Inflammatory macrophage treated with lipopolysaccharide for 4 hours (primary cell): ENCODE data around the gene ADGRL3.
"Not testable (repeated sequence)": the region's sequence is repeated elsewhere in the genome, so short reads cannot be mapped to it uniquely, and the experiment has no call there.

ENCODE experiments used
- DNase-seq: peaks from one replicate; pipeline ENCODE4 v3.0.0-alpha.2; 2020

ADGRL3 gene

DNA sequence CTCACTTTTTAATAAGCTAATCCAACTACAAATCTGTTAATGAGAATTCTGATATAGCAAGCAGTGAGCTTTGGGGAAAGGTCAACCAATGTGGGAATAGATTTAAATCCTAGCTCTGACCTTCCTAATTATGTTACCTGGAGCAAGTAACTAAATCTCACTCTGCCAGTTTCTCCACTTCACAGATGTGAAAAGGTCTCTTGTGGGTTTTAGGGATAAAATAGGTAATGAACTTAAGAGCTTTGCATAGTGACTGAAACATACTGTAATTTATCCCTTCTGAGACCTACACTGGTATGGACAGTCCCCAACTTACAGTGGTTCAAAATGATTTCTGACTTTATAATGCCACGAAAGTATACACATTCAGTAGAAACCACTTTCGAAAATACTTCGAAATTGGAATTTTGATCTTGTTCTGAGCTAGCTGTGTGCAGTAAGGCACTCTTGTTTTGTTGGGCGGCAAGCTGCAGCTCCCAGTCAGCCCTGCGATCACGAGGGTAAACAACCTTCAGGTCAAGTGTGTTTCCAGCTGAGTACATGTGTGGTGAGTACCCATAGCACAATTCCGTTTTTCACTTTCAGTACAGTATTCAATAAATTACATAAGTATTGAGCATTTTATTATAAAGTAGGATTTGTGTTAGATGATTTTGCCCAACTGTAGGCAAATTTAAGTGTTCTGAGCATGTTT lies 93.7 kb downstream of the ADGRL3 start:
- no peak for DNase-seq

DNA sequence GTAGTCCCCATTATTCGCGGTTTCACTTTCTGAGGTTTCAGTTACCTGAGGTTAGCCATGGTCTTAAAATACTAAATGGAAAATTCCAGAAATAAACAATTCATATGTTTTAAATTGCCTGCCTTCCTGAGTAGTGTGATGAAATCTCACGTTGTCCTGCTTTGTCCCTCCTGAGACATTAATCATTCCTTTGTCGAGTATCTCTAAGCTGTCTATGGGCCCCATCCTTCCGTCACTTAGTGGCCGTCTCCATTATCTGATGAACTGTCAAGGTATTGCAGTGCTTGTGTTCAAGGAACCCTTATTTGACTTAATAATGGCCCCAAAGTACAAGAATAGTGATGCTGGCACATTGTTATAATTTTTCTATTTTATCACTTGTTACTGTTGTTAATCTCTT lies 94.8 kb downstream of the ADGRL3 start:
- no peak for DNase-seq

DNA sequence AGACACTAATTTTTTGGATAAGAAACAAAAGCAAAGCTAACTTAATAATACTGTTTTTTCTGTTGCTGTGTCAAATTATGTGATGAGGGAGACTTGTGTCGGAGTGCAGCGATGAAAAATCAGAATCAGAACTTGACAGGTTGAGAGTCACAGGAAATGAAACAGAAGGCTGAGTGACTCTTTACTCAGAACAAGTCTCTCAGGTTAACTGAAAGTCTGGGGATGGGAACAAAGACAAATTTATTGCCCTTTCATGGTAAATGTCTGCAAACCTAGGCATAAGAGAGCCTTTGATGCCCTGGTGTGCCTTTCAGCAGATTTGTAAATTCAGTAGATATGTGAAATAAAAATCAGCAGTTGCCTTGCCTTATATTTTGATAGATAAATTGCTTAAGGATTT lies 96.0 kb downstream of the ADGRL3 start:
- DNase-seq = no peak

DNA sequence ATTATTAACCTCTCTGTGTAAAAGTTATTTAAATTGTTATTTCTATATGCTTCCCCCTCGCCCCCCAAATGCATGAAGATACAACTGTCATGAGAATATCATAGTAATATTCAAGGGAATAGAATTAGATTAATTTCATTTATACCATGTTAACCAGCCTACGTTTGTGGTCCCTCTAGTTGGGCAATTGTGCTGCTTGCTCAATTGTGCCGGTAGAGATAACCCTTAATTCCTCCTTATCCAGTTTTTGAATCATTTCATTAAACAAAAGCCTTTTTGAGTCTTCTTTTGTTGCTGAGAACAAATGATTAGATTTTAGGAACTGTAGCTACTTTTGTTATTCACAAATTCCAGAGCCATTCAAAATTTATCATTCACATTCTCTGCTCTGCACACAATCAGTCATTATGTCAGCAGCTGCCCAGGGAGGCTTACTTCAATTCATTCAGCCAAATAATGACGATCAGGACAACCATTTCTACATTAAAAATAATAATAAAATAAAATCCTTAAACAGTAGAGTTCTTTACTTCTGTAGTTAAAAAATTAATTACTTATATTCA lies 98.1 kb downstream of the ADGRL3 start:
- no peak for DNase-seq

DNA sequence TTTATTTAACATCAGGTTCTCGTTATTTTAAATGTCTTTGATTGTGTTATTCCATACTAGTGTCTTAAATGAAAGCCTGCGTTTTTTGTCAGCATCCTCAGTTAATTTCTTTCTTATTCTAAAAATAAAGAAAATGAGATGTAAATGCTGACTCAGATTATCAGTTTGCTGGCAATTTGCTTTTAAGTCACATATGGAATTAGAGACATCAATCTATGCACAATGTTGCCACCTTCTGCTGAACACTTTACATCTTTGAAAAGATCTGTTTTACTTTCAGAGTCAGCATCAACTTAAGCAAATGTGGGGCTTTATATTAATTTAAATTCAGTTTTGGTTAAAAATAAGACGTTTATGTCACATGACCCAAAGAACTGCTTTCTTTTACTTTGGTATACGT lies 99.2 kb downstream of the ADGRL3 start:
- DNase-seq = no peak

DNA sequence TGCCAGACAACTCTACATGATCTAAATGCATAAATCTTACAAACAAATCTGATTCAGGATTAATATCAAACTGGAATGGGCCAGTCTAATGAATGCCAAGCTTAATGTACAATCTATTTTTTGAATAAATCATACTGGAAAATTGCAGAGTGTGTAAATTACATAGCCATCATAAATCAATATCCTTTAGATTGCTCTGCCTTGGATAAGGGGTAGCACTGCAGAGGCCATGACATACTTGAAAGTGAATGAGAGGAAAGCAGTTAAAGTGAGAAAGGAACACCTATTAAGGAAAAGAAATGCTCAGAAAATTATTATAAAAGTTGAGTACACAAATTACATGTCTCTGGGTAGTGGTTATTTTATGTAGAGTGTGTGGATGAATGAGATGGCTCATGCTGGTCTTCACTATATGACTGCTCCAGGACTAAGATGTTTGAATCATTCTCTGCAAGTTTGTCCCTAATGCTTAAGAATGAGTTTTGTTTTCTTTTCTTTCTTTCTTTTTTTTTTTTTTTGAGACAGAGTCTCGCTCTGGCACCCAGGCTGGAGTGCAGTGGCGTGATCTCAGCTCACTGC lies 100.2 kb downstream of the ADGRL3 start:
- DNase-seq = no peak

DNA sequence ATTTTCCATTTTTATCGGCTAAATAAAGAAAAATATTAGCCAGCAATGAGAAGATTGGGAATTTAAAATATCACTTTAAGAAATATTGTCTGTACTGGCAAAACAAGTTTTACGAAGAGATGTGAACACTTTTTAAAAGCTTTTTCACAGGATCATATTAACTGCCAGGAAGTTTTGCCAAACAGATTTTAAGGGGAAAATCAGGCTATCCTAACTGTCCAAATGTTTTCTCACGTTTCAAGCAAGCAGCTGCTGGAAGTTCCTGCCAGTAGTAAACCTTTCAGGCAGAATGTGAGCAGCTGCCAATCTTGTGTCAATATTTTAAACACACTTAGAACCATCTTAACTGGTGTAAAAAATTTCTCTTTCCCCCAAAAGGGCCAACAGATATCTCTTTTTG lies 101.1 kb downstream of the ADGRL3 start:
- no peak for DNase-seq

DNA sequence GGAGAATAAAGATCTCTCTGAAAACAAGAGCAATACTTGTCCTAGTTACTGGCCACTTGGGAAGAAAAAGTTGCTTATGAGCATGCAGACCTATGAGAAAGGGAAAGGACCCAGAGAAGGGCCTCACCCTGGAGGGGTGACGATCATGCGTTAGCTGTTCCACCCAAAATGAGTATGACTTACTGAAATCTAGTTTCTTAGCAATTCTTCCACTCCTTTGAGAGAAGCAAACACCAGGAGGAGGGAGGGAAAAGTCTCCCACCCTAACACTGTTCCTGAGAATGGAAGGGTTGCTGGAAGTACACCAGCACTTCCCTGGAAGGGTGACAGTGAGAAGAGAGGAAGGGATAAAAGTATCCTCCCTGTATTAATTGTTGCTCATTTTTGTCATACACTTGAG lies 107.9 kb downstream of the ADGRL3 start:
- DNase-seq = no peak

DNA sequence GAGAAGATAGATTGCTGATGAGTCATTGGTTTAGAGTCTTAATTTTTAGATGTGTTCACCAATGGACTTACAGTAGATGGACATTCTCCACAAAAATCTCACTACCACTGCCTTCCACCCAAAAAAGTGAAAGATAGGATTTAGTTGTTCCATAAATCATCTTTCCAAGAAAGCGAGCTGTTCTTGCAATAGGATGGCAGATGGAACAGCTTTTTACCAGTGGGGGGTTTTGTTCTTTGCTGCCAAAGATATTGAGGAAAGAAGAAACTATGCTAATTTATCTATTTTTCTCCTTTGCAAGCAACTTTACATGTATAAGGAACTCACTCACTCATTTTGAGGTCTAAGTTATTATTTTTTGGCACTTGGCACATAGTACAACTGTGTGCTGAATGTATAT lies 109.5 kb downstream of the ADGRL3 start:
- DNase-seq = no peak

DNA sequence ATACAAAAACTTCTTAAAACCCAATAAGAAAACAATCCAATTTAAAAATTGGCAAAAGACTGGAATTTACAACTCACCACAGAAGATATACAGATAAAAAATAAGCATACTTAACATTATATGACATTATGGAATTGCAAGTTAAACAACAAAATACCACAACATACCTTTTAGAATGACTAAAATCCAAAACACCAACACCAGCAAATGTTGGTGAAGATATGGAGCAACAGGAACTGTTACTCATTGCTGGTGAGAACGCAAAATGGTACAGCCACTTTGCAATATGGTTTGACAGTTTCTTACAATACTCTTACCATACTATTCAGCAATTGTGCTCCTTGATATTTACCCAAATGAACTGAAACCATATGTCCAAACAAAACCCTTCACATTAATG lies 112.4 kb downstream of the ADGRL3 start:
- no peak for DNase-seq

DNA sequence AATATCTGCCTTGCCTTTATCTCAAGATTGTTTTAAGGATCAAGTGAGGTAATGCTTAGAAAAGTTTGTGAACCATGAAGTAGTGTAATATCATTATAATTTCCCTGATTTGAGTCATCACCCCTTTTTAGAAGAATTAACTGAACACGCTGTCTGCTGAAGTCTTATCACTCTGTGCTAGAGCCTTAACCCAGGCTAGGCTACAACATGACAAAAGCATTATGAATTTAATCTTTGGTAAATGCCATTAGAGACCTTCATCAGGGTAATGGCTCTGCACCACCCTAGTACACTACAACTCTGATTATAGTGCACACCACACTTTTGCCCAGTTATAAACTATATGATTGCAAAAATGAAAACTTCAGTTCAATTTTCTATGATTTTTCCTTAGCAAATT lies 118.3 kb downstream of the ADGRL3 start:
- no peak for DNase-seq

DNA sequence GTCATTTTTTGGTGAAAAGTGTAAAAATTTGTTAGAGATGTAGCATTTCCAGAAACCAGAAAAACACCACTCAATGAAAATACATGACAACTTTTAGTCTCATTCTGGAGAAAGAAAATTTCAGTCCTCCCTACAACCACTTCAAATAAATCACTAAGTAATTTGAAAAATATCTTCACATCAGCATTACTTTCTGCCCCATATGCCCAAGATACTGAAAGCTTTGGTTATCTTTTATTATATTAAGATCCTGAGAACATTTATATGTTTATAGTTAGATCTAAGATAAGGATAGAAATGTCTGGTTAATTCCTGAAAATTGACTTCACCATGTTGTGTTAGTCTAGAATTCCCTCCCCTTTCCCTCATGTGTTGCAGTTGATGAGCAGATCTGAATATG lies 119.0 kb downstream of the ADGRL3 start:
- DNase-seq = no peak

DNA sequence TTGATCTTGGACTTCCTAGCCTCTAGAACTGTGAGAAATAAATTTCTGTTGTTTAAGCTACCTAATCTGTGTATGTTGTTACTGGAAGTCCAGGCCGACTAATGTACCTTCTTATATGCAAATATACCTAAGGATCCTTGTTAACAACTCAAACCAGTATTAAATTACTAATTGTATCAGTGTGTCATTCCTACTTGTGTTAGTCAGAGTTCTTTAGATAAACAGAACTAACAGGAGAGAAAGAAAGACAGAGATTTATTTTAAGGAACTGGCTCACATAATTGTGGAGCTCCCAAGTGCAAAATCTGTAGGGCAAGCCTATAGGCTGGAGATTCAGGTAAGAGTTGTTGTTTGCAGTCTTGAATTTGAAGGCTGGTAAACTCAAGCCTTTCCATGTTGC lies 120.0 kb downstream of the ADGRL3 start:
- DNase-seq = no peak

DNA sequence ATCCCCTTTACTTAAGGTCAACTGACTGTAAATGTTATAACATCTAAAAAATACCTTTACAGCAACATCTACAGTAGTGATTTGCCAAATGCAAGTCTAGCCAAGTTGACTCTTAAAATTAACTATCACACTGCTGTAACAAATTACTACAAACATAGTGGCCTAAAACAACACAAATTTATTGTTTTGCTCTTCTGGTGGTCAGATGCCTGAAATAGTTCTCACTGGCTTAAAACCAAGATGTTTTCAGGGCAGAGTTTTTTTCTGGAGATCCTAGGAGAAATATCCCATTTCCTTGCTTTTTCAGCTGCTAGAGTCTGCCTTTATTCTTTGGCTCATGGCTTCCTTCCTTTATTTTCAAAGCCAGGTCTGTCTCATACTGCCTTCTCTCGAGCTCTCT lies 120.5 kb downstream of the ADGRL3 start:
- no peak for DNase-seq

DNA sequence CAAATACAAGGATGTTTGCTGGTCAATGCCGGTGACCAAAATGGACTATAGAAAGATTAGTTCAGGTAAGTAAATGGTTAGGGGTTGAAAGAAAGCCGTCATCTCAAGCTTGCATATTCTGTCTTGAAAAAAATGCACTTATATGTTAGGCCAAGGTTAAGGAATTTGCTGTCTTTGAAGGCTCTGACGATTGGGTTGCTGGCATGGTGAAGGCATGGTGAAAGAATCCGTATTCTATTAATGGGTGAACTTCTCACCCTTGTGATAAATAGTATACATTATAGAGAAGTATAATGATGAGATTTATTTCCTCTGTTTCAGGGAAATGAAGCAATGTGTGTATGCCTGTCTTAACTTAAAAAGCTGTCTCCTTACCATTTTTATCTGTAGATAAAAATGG lies 132.6 kb downstream of the ADGRL3 start:
- DNase-seq = no peak

DNA sequence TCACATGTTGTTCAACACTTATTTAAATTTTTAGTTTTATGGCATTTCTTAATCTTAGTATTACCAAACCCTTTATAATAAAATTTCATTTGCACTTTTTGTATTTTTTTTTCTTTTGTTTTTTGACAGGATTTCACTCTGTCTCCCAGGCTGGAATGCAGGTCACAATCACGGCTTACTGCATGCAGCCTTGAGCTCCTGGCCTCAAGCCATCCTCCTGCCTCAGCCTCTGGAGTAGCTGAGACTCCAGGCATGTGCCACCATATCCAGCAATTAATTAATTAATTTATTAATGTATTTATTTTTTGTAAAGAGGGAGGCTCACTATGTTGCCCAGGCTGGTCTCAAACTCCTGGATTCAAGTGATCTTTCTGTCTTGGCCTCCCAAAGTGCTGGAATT lies 133.4 kb downstream of the ADGRL3 start:
- DNase-seq = no peak

DNA sequence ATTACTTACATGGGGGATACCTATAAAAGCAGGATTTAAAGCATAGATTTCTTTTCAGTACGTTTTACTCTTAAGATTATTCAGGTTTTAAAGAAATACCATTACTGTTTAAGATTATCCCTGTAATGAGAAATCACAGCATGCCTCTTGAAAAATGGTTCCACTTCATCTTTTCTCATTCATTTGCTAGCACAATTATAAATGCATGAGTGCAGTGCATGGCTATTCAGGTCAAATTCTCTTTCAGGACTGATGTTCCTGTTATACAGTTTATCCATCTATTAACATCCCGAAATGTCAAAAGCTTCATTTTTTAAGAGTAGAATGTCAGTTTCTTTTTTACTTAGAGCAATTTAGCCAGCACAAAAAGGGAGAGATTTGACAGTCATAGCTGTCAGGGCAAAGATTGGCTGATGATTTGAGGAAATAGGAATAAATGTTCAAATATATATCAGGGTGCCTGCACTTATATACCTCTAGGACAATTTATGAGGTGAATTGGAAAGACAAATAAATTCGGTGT lies 135.2 kb downstream of the ADGRL3 start:
- no peak for DNase-seq

DNA sequence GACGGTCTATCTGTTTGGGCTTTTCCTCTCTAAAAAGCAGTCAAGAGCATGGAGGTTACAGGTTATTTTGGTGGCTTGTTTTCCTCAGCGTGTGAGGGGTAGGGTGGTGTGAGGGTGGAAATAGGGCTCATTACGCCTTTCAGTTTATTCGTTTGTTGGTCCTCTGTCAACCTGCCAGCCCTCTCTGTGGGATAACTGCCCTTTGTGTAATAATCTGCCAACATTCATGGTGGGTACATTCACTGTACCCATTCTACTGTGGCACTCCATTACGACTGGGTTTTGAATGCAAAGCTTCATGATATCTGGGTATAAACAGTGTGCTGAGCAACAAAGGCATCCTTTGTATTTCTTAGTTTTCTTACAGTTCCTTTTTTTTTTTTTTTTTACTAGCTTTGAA lies 136.4 kb downstream of the ADGRL3 start:
- no peak for DNase-seq

DNA sequence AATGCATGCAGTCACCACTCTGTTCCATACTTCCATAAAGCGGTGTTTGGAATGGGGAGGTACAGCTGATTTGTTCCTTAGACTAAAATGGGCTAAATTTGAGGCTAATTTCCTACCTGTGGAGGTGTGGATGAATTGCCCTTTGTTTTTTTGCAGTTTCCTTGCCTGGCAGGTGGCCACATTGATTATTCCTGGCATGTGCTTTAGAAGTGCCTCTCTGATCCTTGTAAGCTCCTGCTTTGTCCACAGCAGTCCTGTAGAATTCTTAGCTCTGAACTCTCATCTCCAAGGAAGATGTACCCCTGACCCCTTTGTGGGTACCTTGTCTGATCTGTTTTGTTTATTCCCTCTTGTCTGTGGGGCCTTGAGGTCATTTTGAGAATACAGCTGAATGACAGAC lies 136.8 kb downstream of the ADGRL3 start:
- no peak for DNase-seq

DNA sequence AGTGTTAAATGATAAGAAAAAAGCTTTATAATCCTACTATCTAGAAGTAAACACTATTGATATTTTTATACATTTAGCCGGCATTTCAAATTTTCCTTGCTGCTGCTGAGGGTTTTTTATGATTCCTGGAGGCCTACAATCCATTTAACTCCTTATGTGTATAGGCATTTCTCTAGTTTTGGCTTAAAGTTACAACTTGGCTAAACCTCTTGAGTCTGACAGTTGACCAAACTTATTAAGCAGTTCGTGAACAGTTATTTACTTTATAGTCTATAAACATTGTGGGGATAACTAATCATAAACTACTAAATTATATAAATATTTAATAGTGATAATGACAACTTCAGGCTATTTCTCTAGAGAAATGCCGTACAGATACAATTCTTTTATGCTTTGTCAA lies 141.9 kb downstream of the ADGRL3 start:
- no peak for DNase-seq

DNA sequence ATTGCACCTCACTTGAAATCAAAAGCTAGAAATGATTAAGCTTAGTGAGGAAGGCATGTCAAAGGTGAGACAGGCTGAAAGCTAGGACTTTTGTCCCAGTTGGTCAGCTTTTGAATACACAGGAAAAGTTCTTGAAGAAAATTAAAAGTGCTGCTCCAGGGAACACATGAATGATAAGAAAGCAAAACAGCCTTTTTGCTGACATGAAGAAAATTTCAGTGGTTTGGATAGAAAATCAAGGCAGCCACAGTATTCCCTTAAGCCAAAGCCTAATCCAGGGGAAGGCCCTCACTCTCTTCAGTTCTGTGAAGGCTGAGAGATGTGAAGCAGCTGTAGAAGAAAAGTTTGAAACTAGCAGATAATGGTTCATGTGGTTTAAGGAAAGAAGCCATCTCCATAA lies 150.8 kb downstream of the ADGRL3 start:
- no peak for DNase-seq

DNA sequence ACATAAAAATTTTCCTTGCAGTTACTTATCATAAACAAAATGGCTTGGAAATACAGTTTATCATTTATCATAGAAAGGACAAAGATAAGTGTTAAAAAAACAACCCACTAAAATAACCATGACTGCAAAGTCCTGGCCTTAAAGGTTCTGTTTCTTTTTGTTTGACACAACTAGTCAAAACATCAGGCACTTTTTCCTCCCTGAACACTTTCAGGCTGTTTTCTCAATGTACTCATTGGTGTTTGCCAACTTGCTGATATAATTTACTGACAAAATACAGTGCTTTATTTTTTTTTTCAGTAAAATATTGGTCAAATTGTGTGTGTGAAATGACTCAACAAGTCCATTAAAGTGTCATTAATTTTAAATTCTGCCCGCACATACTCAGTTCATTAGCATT lies 156.6 kb downstream of the ADGRL3 start:
- DNase-seq = no peak

DNA sequence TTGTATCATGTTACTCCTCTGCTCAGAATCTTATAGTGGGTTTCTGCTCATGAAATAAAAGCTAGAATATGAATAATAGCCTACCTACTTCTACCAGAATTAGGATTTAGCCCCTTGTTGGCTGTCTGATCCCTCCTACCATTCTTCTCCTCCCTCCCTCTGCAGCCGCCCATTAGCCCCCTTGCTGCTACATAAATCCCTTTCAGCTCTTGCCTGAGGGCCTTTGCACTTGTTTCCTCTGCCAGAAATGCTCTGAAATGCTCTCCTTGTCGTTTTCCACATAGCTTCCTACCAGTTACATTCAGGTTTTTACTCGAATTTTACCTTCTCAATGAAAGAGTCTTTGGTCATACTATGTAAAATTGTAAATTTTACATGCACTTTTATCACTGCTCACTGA lies 159.2 kb downstream of the ADGRL3 start:
- DNase-seq = no peak

DNA sequence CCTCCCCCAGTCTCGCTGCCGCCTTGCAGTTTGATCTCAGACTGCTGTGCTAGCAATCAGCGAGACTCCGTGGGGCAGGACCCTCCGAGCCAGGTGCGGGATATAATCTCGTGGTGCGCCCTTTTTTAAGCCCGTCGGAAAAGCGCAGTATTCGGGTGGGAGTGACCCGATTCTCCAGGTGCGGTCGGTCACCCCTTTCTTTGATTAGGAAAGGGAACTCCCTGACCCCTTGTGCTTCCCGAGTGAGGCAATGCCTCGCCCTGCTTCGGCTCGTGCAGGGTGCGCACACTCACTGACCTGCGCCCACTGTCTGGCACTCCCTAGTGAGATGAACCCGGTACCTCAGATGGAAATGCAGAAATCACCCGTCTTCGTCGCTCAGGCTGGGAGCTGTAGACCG lies 172.7 kb downstream of the ADGRL3 start:
- not testable (repeated sequence) for DNase-seq
